Astrocyte (in vitro differentiated cells and primary cell): Measurements from ENCODE around the gene MANSC4.

Source experiments
- CTCF ChIP-seq: IDR thresholded peaks from 2 replicates; pipeline ENCODE4 v1.5.1; 2011; ENCODE audit warnings: low read depth, mild to moderate bottlenecking, inconsistent platforms, low read length, moderate library complexity; ENCODE audit not compliant: insufficient read depth
- EZH2 ChIP-seq: IDR thresholded peaks from 2 replicates; pipeline ENCODE4 v1.6.1; 2012; ENCODE audit warnings: mild to moderate bottlenecking, low read length, inconsistent platforms; ENCODE audit not compliant: insufficient read depth

GRCh38 chr12:27808841-27809240 lies 28.8 kb upstream of the MANSC4 start:
- TF ChIP-seq CTCF (no peak), EZH2 (no peak)
